Measurements from ENCODE around the gene KLRC4.
"Not testable (repeated sequence)": the region's sequence is repeated elsewhere in the genome, so short reads cannot be mapped to it uniquely, and the experiment has no call there.

DNA sequence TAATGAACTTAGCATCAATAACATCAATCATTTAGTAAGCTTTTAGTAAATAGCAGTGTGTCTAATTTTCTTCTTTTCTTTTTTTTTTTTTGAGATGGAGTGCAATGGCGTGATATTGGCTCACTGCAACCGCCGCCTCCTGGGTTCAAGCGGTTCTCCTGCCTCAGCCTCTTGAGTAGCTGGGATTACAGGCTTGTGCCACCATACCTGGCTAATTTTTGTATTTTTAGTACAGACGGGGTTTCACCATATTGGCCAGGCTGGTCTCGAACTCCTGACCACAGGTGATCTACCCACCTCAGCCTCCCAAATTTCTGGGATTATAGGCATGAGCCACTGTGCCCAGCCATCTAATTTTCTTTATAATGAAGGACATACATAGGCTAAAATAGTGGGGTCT, 22.1 kb downstream of the KLRC4 start:
- TF ChIP-seq, protein P1, sequence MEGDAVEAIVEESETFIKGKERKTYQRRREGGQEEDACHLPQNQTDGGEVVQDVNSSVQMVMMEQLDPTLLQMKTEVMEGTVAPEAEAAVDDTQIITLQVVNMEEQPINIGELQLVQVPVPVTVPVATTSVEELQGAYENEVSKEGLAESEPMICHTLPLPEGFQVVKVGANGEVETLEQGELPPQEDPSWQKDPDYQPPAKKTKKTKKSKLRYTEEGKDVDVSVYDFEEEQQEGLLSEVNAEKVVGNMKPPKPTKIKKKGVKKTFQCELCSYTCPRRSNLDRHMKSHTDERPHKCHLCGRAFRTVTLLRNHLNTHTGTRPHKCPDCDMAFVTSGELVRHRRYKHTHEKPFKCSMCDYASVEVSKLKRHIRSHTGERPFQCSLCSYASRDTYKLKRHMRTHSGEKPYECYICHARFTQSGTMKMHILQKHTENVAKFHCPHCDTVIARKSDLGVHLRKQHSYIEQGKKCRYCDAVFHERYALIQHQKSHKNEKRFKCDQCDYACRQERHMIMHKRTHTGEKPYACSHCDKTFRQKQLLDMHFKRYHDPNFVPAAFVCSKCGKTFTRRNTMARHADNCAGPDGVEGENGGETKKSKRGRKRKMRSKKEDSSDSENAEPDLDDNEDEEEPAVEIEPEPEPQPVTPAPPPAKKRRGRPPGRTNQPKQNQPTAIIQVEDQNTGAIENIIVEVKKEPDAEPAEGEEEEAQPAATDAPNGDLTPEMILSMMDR (conservative IDR thresholded peaks at IDR 0.05), result not testable (repeated sequence)
- TF ChIP-seq ZFX (IDR thresholded peaks at IDR 0.05), result not testable (repeated sequence)
